HEK293T (cell line): ENCODE measurements around the gene SNRNP200.

ENCODE experiments used
- ARNT ChIP-seq: fragments of 450-650 bp; IDR thresholded peaks from 2 replicates; pipeline ENCODE4 v1.6.1; 2017; ENCODE audit warnings: mild to moderate bottlenecking
- BHLHE40 ChIP-seq: fragments of 450-650 bp; IDR thresholded peaks from 2 replicates; pipeline ENCODE4 v1.6.1; 2016; ENCODE audit warnings: mild to moderate bottlenecking, moderate library complexity, borderline replicate concordance
- FOXK2 ChIP-seq: fragments of 450-650 bp; IDR thresholded peaks from 2 replicates; pipeline ENCODE4 v1.6.1; 2016; ENCODE audit warnings: mild to moderate bottlenecking
- L3MBTL2 ChIP-seq: fragments of 450-650 bp; conservative IDR thresholded peaks from 2 replicates; pipeline ENCODE4 v1.6.1; 2016; ENCODE audit warnings: mild to moderate bottlenecking
- LEF1 ChIP-seq: fragments of 450-650 bp; IDR thresholded peaks from 2 replicates; pipeline ENCODE4 v1.6.1; 2017; ENCODE audit warnings: mild to moderate bottlenecking, borderline replicate concordance
- NFRKB ChIP-seq: fragments of 450-650 bp; IDR thresholded peaks from 2 replicates; pipeline ENCODE4 v1.6.1; 2016; ENCODE audit warnings: mild to moderate bottlenecking, moderate library complexity
- SUZ12 ChIP-seq: fragments of 450-650 bp; IDR thresholded peaks from 2 replicates; pipeline ENCODE4 v1.6.1; 2016; ENCODE audit warnings: mild to moderate bottlenecking
- ZNF384 ChIP-seq: fragments of 450-650 bp; IDR thresholded peaks from 2 replicates; pipeline ENCODE4 v1.6.1; 2016
- TF ChIP-seq, protein P1 (sequence below): fragments of 450-650 bp; IDR thresholded peaks from 2 replicates; pipeline ENCODE4 v1.6.1; 2016

DNA sequence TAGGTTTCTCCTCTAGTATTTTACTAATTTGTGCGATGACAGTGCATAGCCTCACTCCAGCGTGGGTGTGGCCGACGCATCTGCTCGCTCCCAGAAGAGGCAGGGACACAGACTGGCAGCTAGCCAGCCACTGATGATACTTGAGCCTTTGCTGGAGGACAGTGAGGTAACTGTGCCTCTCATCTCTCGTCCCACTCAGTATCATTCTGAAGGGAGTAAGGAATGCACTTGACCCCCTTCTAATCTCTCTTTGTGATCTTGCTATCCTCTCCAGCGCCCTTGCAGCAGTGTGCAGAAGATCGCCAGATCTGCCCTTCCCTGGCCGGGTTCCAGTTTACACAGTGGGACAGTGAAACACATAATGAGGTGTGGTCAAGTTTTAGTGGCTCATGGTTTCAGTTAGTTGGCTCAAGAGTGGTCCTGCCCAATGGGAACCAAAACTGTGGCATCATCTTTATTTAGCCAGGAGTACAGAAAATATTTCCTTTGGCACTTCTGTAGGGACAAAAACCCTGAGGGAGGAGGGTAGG, 47.8 kb upstream of the SNRNP200 start:
- TF ChIP-seq NFRKB = no peak
- no peak for TF ChIP-seq BHLHE40
- no peak for TF ChIP-seq SUZ12
- TF ChIP-seq L3MBTL2 = no peak
- TF ChIP-seq LEF1 = no peak
- no peak for TF ChIP-seq ZNF384
- no peak for TF ChIP-seq ARNT
- TF ChIP-seq FOXK2 = no peak
- TF ChIP-seq, protein P1, sequence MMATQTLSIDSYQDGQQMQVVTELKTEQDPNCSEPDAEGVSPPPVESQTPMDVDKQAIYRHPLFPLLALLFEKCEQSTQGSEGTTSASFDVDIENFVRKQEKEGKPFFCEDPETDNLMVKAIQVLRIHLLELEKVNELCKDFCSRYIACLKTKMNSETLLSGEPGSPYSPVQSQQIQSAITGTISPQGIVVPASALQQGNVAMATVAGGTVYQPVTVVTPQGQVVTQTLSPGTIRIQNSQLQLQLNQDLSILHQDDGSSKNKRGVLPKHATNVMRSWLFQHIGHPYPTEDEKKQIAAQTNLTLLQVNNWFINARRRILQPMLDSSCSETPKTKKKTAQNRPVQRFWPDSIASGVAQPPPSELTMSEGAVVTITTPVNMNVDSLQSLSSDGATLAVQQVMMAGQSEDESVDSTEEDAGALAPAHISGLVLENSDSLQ = no peak
